ENCODE measurements around the gene TSHZ2.

- no peak for TF ChIP-seq CTCF (IDR thresholded peaks at IDR 0.05)
- TF ChIP-seq POLR2A (IDR thresholded peaks at IDR 0.05) = no peak
Measured at GRCh38 chr20:52983726-52984450, 11.7 kb downstream of the TSHZ2 start.
